ENCODE measurements around the gene ATAD3C.
"Not testable (repeated sequence)": the region's sequence is repeated elsewhere in the genome, so short reads cannot be mapped to it uniquely, and the experiment has no call there.

Gene ATAD3C

GRCh38 chr1:1427820-1428148 lies 21.7 kb upstream of the ATAD3C start:
- WGBS: no CpG with 5 or more reads among the region's 22 CpGs
- Histone ChIP-seq H2BK12ac (ENCODE audit: low read length in 2 of 2) (no peak overlapping the region), H2AK5ac (ENCODE audit: low read length, severe bottlenecking) (no peak overlapping the region), H3K4me3 (ENCODE audit: insufficient read depth in 1 of 2, low read depth in 1 of 2, low read length in 2 of 2) (peak overlapping the region in 1 of 2 experiments; percentile 62), H3K9ac (ENCODE audit: low read length) (no peak overlapping the region), H3K27ac (ENCODE audit: low read length, poor library complexity, severe bottlenecking) (no peak overlapping the region), H3K36me3 (ENCODE audit: control insufficient read depth in 1 of 2, insufficient read depth in 2 of 2, low read depth in 1 of 2, low read length in 2 of 2) (no peaks in the 10 kb centered on the region), H3K4me2 (ENCODE audit: low read length, poor library complexity, severe bottlenecking) (peak overlapping the region; percentile 66), H3K27me3 (ENCODE audit: control insufficient read depth in 1 of 2, insufficient read depth in 1 of 2, low read length in 2 of 2) (peaks cover 0 to 5% of the 10 kb centered on the region in 2 experiments), H2BK15ac (ENCODE audit: low read depth, poor library complexity, severe bottlenecking) (no peak overlapping the region), H3K23ac (ENCODE audit: low read length in 2 of 2) (no peak overlapping the region), H3K9me3 (ENCODE audit: control insufficient read depth, low read length) (no peaks in the 10 kb centered on the region), H3K14ac (ENCODE audit: low read length in 2 of 2) (no peak overlapping the region), H3K18ac (ENCODE audit: low read depth in 1 of 2, low read length in 2 of 2) (peak overlapping the region; percentile 58 to 69), H4K91ac (ENCODE audit: low read length) (no peak overlapping the region), H2BK5ac (ENCODE audit: low read depth, low read length, poor library complexity, severe bottlenecking) (no peak overlapping the region), H4K8ac (ENCODE audit: low read length) (peak overlapping the region; percentile 77), H3K79me1 (replicated peaks; ENCODE audit: low read length, poor library complexity, severe bottlenecking) (no peaks in the 10 kb centered on the region), H3K4ac (ENCODE audit: low read depth in 1 of 2, low read length in 2 of 2) (no peak overlapping the region), H3K4me1 (ENCODE audit: control insufficient read depth, insufficient read depth, low read depth, low read length) (peaks cover 35% of the 10 kb centered on the region), H2BK120ac (ENCODE audit: low read depth, low read length) (peak overlapping the region; percentile 87), H2AFZ (ENCODE audit: low read depth, low read length) (no peak overlapping the region)
- DNase-seq: no peak

- Histone ChIP-seq H3K4me3 (ENCODE audit: insufficient read depth in 1 of 2, low read depth in 1 of 2, low read length in 2 of 2) (no peak overlapping the region), H3K79me1 (replicated peaks; ENCODE audit: low read length, poor library complexity, severe bottlenecking) (no peaks in the 10 kb centered on the region), H3K14ac (ENCODE audit: low read length in 2 of 2) (no peak overlapping the region), H3K4me1 (ENCODE audit: control insufficient read depth, insufficient read depth, low read depth, low read length) (peaks cover 38% of the 10 kb centered on the region), H3K23ac (ENCODE audit: low read length in 2 of 2) (no peak overlapping the region), H2BK12ac (ENCODE audit: low read length in 2 of 2) (no peak overlapping the region), H4K8ac (ENCODE audit: low read length) (no peak overlapping the region), H3K36me3 (ENCODE audit: control insufficient read depth in 1 of 2, insufficient read depth in 2 of 2, low read depth in 1 of 2, low read length in 2 of 2) (no peaks in the 10 kb centered on the region), H4K91ac (ENCODE audit: low read length) (peak overlapping the region; percentile 1), H2BK5ac (ENCODE audit: low read depth, low read length, poor library complexity, severe bottlenecking) (no peak overlapping the region), H3K27ac (ENCODE audit: low read length, poor library complexity, severe bottlenecking) (no peak overlapping the region), H2AFZ (ENCODE audit: low read depth, low read length) (no peak overlapping the region), H2BK15ac (ENCODE audit: low read depth, poor library complexity, severe bottlenecking) (peak overlapping the region; percentile 80), H2BK120ac (ENCODE audit: low read depth, low read length) (no peak overlapping the region), H3K27me3 (ENCODE audit: control insufficient read depth in 1 of 2, insufficient read depth in 1 of 2, low read length in 2 of 2) (peaks cover 0 to 5% of the 10 kb centered on the region in 2 experiments), H3K4me2 (ENCODE audit: low read length, poor library complexity, severe bottlenecking) (no peak overlapping the region), H3K9me3 (ENCODE audit: control insufficient read depth, low read length) (no peaks in the 10 kb centered on the region), H2AK5ac (ENCODE audit: low read length, severe bottlenecking) (no peak overlapping the region), H3K9ac (ENCODE audit: low read length) (no peak overlapping the region), H3K4ac (ENCODE audit: low read depth in 1 of 2, low read length in 2 of 2) (no peak overlapping the region), H3K18ac (ENCODE audit: low read depth in 1 of 2, low read length in 2 of 2) (peak overlapping the region in 1 of 2 experiments; percentile 11)
- 92% methylated on average over 19 of the region's 19 CpGs for WGBS
- no peak for DNase-seq
These were observed 21.3 kb upstream of the ATAD3C start for GRCh38 chr1:1428174-1428573.

GRCh38 chr1:1428967-1429366 lies 20.5 kb upstream of the ATAD3C start:
- not testable (repeated sequence) for H2AK5ac ChIP-seq (ENCODE audit: low read length, severe bottlenecking); H2AFZ ChIP-seq (ENCODE audit: low read depth, low read length); H3K27me3 ChIP-seq (ENCODE audit: control insufficient read depth in 1 of 2, insufficient read depth in 1 of 2, low read length in 2 of 2); H2BK15ac ChIP-seq (ENCODE audit: low read depth, poor library complexity, severe bottlenecking); H3K9ac ChIP-seq (ENCODE audit: low read length); H3K9me3 ChIP-seq (ENCODE audit: control insufficient read depth, low read length); H2BK120ac ChIP-seq (ENCODE audit: low read depth, low read length); H3K4ac ChIP-seq (ENCODE audit: low read depth in 1 of 2, low read length in 2 of 2); H3K14ac ChIP-seq (ENCODE audit: low read length in 2 of 2); H2BK5ac ChIP-seq (ENCODE audit: low read depth, low read length, poor library complexity, severe bottlenecking); H3K27ac ChIP-seq (ENCODE audit: low read length, poor library complexity, severe bottlenecking); DNase-seq; H4K8ac ChIP-seq (ENCODE audit: low read length); H4K91ac ChIP-seq (ENCODE audit: low read length); H3K23ac ChIP-seq (ENCODE audit: low read length in 2 of 2); H3K4me3 ChIP-seq (ENCODE audit: insufficient read depth in 1 of 2, low read depth in 1 of 2, low read length in 2 of 2); H3K4me2 ChIP-seq (ENCODE audit: low read length, poor library complexity, severe bottlenecking); H3K18ac ChIP-seq (ENCODE audit: low read depth in 1 of 2, low read length in 2 of 2); H3K79me1 ChIP-seq (replicated peaks; ENCODE audit: low read length, poor library complexity, severe bottlenecking); H2BK12ac ChIP-seq (ENCODE audit: low read length in 2 of 2); H3K36me3 ChIP-seq (ENCODE audit: control insufficient read depth in 1 of 2, insufficient read depth in 2 of 2, low read depth in 1 of 2, low read length in 2 of 2)
- H3K4me1 ChIP-seq (ENCODE audit: control insufficient read depth, insufficient read depth, low read depth, low read length): peaks cover 46% of the 10 kb centered on the region
- 90% methylated on average over 6 of the region's 6 CpGs for WGBS

GRCh38 chr1:1429671-1430073 lies 19.8 kb upstream of the ATAD3C start:
- Histone ChIP-seq H2AK5ac (ENCODE audit: low read length, severe bottlenecking) (no peak overlapping the region), H3K23ac (ENCODE audit: low read length in 2 of 2) (no peak overlapping the region), H3K9ac (ENCODE audit: low read length) (no peak overlapping the region), H3K4me2 (ENCODE audit: low read length, poor library complexity, severe bottlenecking) (no peak overlapping the region), H3K9me3 (ENCODE audit: control insufficient read depth, low read length) (no peaks in the 10 kb centered on the region), H3K4me3 (ENCODE audit: insufficient read depth in 1 of 2, low read depth in 1 of 2, low read length in 2 of 2) (no peak overlapping the region), H3K27me3 (ENCODE audit: control insufficient read depth in 1 of 2, insufficient read depth in 1 of 2, low read length in 2 of 2) (peaks cover 0 to 5% of the 10 kb centered on the region in 2 experiments), H4K91ac (ENCODE audit: low read length) (no peak overlapping the region), H3K14ac (ENCODE audit: low read length in 2 of 2) (no peak overlapping the region), H2AFZ (ENCODE audit: low read depth, low read length) (no peak overlapping the region), H2BK15ac (ENCODE audit: low read depth, poor library complexity, severe bottlenecking) (no peak overlapping the region), H3K79me1 (replicated peaks; ENCODE audit: low read length, poor library complexity, severe bottlenecking) (no peaks in the 10 kb centered on the region), H3K36me3 (ENCODE audit: control insufficient read depth in 1 of 2, insufficient read depth in 2 of 2, low read depth in 1 of 2, low read length in 2 of 2) (no peaks in the 10 kb centered on the region), H3K4me1 (ENCODE audit: control insufficient read depth, insufficient read depth, low read depth, low read length) (peaks cover 52% of the 10 kb centered on the region), H2BK12ac (ENCODE audit: low read length in 2 of 2) (no peak overlapping the region), H3K27ac (ENCODE audit: low read length, poor library complexity, severe bottlenecking) (no peak overlapping the region), H2BK5ac (ENCODE audit: low read depth, low read length, poor library complexity, severe bottlenecking) (no peak overlapping the region), H3K4ac (ENCODE audit: low read depth in 1 of 2, low read length in 2 of 2) (no peak overlapping the region), H2BK120ac (ENCODE audit: low read depth, low read length) (no peak overlapping the region), H3K18ac (ENCODE audit: low read depth in 1 of 2, low read length in 2 of 2) (no peak overlapping the region), H4K8ac (ENCODE audit: low read length) (peak overlapping the region; percentile 15)
- peak; percentile 73 for DNase-seq
- 60% methylated on average over 6 of the region's 6 CpGs for WGBS

All from mesenchymal stem cell (in vitro differentiated cells and primary cell).